C4-2B (cell line): ENCODE data around the gene SIRPB2.

Experiments
- H3K27ac ChIP-seq: fragments of 450-650 bp; 2 replicates; pipeline ENCODE4 v1.5.1; 2017
- ZFX ChIP-seq: fragments of 450-650 bp; IDR thresholded peaks from 2 replicates; pipeline ENCODE4 v1.6.1; 2017
- TF ChIP-seq, protein P1 (sequence below): fragments of 450-650 bp; conservative IDR thresholded peaks from 2 replicates; pipeline ENCODE4 v1.5.1; 2017; ENCODE audit warnings: mild to moderate bottlenecking

SIRPB2 gene

DNA sequence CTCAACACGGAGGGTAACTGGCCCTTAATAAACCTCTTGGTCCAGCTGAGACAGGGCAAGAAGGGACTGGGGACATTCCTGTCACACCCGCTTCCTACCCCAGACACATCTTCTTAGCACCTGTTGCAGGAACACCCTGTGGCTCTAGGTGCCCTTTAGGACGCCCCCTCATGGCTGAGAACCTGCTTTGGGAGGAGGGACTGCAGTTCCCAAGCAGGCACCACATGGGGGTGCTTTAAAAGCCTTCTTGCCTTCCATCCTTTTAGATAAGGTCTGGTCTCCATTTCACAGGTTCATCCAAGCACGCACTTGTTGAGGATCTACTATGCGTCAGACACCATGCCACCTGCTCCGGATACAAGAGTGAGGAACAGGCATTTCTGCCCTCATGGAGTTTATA lies 51.2 kb downstream of the SIRPB2 start:
- TF ChIP-seq, protein P1, sequence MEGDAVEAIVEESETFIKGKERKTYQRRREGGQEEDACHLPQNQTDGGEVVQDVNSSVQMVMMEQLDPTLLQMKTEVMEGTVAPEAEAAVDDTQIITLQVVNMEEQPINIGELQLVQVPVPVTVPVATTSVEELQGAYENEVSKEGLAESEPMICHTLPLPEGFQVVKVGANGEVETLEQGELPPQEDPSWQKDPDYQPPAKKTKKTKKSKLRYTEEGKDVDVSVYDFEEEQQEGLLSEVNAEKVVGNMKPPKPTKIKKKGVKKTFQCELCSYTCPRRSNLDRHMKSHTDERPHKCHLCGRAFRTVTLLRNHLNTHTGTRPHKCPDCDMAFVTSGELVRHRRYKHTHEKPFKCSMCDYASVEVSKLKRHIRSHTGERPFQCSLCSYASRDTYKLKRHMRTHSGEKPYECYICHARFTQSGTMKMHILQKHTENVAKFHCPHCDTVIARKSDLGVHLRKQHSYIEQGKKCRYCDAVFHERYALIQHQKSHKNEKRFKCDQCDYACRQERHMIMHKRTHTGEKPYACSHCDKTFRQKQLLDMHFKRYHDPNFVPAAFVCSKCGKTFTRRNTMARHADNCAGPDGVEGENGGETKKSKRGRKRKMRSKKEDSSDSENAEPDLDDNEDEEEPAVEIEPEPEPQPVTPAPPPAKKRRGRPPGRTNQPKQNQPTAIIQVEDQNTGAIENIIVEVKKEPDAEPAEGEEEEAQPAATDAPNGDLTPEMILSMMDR: peak; percentile 24
- TF ChIP-seq ZFX: no peak
- H3K27ac ChIP-seq: no peak overlapping the region

DNA sequence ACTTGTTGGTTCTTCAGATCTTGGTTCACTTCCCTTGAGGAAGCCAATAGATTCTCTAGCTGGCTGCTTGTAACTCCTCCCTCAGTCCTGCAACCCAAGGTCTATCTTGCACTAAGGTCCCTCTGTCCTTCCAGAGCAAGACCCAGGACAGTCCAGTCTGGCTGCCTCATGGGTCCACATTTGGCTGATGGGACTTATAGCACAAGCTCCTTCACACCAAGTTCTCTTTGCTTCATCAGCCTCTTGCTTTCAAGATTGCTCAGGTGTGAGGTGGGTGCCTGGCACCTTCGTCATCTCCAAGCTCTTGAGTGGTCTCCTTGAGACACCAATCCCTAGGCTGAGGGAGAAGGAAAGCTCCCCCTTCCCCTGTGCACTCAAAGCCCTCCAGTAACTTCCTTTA lies 52.9 kb downstream of the SIRPB2 start:
- no peak for TF ChIP-seq ZFX
- TF ChIP-seq, protein P1: no peak
- no peak overlapping the region for H3K27ac ChIP-seq

DNA sequence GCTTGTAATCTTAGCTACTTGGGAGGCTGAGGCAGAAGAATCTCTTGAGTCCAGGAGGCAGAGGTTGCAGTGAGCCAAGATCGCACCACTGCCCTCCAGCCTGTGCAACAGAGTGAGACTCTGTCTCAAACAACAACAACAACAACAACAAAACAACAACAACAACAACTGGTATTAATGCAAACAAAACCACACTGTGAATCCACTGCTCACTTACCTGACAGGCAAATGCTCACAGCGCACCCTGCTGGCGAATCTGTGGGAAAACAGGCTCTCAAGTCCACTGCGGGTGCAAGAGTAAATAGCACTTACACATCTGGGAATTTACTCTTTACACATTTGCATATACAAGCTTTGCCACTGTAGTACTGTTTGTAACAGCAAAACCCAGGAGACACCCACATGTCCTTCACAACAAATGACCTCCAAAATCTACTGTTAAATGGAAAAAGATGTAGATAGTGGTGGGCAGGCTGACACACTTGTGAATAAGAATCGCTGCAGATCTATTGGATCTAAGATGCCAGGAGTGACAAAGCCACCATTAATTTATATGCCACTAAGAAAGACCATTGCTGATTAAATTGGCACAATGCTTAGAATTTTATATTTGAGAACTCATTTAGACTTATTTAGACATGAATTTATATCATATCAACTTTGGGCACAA lies 53.9 kb downstream of the SIRPB2 start:
- TF ChIP-seq, protein P1: peak; percentile 92
- no peak for TF ChIP-seq ZFX
- H3K27ac ChIP-seq: no peak overlapping the region

DNA sequence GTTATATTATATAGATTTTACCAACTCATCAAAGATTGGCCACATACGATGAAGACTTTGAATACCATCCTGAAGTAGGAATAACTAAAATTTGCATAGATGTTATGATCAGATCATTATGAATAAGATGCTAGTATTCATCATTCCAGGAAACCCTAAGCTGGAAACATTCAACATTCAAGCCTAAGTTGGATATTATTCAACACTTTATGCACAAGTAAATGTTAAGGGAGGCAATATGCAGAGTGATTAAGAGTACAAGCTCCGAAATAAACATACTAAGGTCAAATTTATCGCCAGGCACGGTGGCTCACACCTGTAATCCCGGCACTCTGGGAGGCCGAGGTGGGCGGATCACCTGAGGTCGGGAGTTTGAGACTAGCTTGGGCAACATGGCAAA lies 55.0 kb downstream of the SIRPB2 start:
- H3K27ac ChIP-seq: no peak overlapping the region
- no peak for TF ChIP-seq ZFX
- TF ChIP-seq, protein P1: no peak

DNA sequence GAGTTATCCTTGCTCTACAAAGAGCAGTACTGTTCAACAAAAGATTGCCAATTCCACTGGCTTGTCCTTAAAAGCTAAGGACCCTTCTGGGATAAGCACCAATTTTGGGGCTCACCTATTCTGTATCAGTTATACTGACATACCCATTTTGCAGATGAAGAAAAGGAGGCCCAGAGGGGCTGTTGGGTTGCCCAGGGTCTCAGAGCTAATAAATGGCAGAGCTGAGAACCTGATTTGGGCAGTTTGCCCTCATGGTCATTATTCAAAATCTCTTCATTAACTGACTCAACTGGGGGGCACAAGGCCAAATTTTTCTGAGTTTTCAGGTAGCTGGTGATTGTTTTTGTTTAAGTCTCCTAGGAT lies 55.9 kb downstream of the SIRPB2 start:
- TF ChIP-seq, protein P1: no peak
- TF ChIP-seq ZFX: no peak
- H3K27ac ChIP-seq: no peak overlapping the region

DNA sequence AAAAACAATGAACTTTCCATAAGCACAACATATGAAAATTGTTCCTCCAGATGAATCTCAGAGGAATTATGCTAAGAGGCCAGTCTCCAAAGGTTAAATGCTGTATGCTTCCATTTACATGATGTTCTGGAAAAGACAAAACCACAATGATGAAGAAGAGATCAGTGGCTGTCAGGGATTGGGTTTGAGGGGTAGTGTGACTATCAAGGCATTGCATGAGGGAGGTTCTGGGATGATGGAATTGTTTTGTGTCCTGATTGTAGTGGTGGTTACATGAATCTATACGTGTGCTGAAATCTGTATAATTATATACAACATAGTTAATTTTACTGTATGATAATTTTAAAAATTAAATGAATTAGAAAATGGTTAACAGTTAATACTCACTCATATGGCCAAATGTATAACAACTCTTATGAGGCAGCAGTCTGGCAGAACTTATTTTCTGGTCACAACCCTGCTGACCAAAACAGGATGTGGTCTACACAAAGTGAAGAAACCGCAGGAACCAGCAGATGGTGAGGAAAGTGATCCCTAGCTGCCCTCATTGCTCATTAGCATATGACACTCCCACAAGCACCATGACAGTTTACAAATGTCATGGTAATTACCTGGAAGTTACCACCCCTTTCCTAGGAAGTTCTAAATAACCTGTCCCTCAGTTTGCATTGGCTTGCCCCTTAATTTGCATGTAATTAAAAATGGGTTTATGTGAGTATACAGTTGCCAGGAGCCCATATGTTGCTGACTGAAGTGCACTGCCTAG lies 56.5 kb downstream of the SIRPB2 start:
- no peak overlapping the region for H3K27ac ChIP-seq
- TF ChIP-seq, protein P1: no peak
- no peak for TF ChIP-seq ZFX

DNA sequence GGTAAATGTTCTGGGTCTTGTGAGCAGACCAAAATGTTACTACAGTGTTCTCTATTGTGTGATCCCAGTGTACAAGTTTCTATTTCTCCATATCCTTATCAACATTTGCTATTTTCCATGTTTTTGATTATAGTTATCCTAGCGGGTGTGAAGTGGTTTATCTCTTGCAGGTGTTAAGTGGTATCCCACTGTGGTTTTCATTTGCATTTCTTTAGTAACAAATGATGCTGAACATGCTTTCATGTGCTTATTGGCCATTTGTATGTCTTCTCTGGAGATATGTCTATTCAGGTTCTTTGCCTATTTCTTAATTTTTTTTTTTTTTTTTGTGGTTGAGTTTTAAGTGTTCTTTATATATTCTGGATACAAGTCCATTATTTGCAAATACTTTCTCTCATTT lies 60.1 kb downstream of the SIRPB2 start:
- H3K27ac ChIP-seq: no peak overlapping the region
- TF ChIP-seq, protein P1: no peak
- no peak for TF ChIP-seq ZFX
